ENCODE measurements around the gene TRPM2. TPM values are rescaled to one million over a fixed set of nuclear protein-coding genes. Genes with fewer than 3 reads are reported as not detected.
"Not testable (repeated sequence)": the region's sequence is repeated elsewhere in the genome, so short reads cannot be mapped to it uniquely, and the experiment has no call there.

Gene TRPM2
- total RNA-seq, 1 donor from 2014 or later: 2.2 TPM

- DNase-seq: no peak
These were observed 1.7 kb downstream of the TRPM2 start for GRCh38 chr21:44354775-44355771.

- DNase-seq: no peak
These were observed 2.7 kb downstream of the TRPM2 start for GRCh38 chr21:44356160-44356559.

GRCh38 chr21:44356636-44357035 lies 3.2 kb downstream of the TRPM2 start:
- no peak for DNase-seq

GRCh38 chr21:44357064-44357837 lies 3.8 kb downstream of the TRPM2 start:
- DNase-seq: peak; percentile 38

GRCh38 chr21:44359396-44359795 lies 6.0 kb downstream of the TRPM2 start:
- DNase-seq: no peak

GRCh38 chr21:44360159-44360558 lies 6.7 kb downstream of the TRPM2 start:
- no peak for DNase-seq

GRCh38 chr21:44361903-44362302 lies 8.5 kb downstream of the TRPM2 start:
- not testable (repeated sequence) for DNase-seq

- DNase-seq: no peak
These were observed 9.9 kb downstream of the TRPM2 start for GRCh38 chr21:44363278-44363677.

- DNase-seq: no peak
These were observed 11.0 kb downstream of the TRPM2 start for GRCh38 chr21:44364151-44365053.

- DNase-seq: no peak
These were observed 12.0 kb downstream of the TRPM2 start for GRCh38 chr21:44365251-44365966.

GRCh38 chr21:44365967-44366585 lies 12.7 kb downstream of the TRPM2 start:
- no peak for DNase-seq

GRCh38 chr21:44366586-44367211 lies 13.3 kb downstream of the TRPM2 start:
- no peak for DNase-seq

GRCh38 chr21:44368711-44369446 lies 15.5 kb downstream of the TRPM2 start:
- no peak for DNase-seq

- no peak for DNase-seq
These were observed 16.8 kb downstream of the TRPM2 start for GRCh38 chr21:44370027-44370735.

GRCh38 chr21:44370786-44371410 lies 17.5 kb downstream of the TRPM2 start:
- no peak for DNase-seq

GRCh38 chr21:44371596-44371995 lies 18.2 kb downstream of the TRPM2 start:
- no peak for DNase-seq

- DNase-seq: no peak
These were observed 19.2 kb downstream of the TRPM2 start for GRCh38 chr21:44372616-44373015.

- DNase-seq: no peak
These were observed 21.3 kb downstream of the TRPM2 start for GRCh38 chr21:44374601-44375280.
